Measurements from ENCODE around the gene MERTK. TPM values are rescaled to one million over a fixed set of nuclear protein-coding genes. Genes with fewer than 3 reads are reported as not detected.
"Not testable (repeated sequence)": the region's sequence is repeated elsewhere in the genome, so short reads cannot be mapped to it uniquely, and the experiment has no call there.

Gene MERTK
- total RNA-seq, 2 experiments from 2014 or later = 0.08 to 0.19 TPM

GRCh38 chr2:112065486-112065885, 167.1 kb downstream of the MERTK start:
- DNase-seq (no peak), ATAC-seq (ENCODE audit: poor library complexity) (no peak)
- no peaks in the 10 kb centered on the region for H3K27me3 ChIP-seq (ENCODE audit: control insufficient read depth in 1 of 2, insufficient read depth in 2 of 2, low read length in 2 of 2)
- no peak overlapping the region for H3K27ac ChIP-seq (ENCODE audit: low read depth in 1 of 2, low read length in 2 of 2)
- H3K9me3 ChIP-seq (ENCODE audit: control insufficient read depth in 1 of 2, insufficient read depth in 1 of 2, low read length in 2 of 2) = no peaks in the 10 kb centered on the region
- Mint-ChIP-seq H3K4me1 (ENCODE audit: low read depth) (peaks cover 51% of the 10 kb centered on the region), H3K4me3 (no peak overlapping the region), H3K9me3 (no peaks in the 10 kb centered on the region), H3K36me3 (ENCODE audit: low read depth) (peaks cover 92% of the 10 kb centered on the region), H3K27me3 (no peaks in the 10 kb centered on the region), H3K27ac (no peak overlapping the region)
- TF ChIP-seq CTCF (IDR thresholded peaks at IDR 0.05) = no peak
- no peaks in the 10 kb centered on the region for H3K4me1 ChIP-seq (ENCODE audit: insufficient read depth, low read length)
- ChIA-PET CTCF (interaction anchor here (0.7 kb wide), 1 partner anchor 1052 kb away, joined by 3 read pairs; no protein-coding TSS in a partner anchor), POLR2A (no interaction called here)
- H3K4me3 ChIP-seq (ENCODE audit: low read length) = no peak overlapping the region
- intact Hi-C loops (cut with DNase I, micrococcal nuclease) = no loop called here
- peaks cover 78% of the 10 kb centered on the region for H3K36me3 ChIP-seq (ENCODE audit: insufficient read depth, low read length)

GRCh38 chr2:112065966-112066365, 167.6 kb downstream of the MERTK start:
- ChIA-PET POLR2A (no interaction called here), CTCF (no interaction called here)
- Mint-ChIP-seq H3K4me3 (no peak overlapping the region), H3K4me1 (ENCODE audit: low read depth) (peaks cover 52% of the 10 kb centered on the region), H3K27me3 (no peaks in the 10 kb centered on the region), H3K36me3 (ENCODE audit: low read depth) (peaks cover 96% of the 10 kb centered on the region), H3K27ac (no peak overlapping the region), H3K9me3 (no peaks in the 10 kb centered on the region)
- Histone ChIP-seq H3K9me3 (ENCODE audit: control insufficient read depth in 1 of 2, insufficient read depth in 1 of 2, low read length in 2 of 2) (no peaks in the 10 kb centered on the region), H3K27me3 (ENCODE audit: control insufficient read depth in 1 of 2, insufficient read depth in 2 of 2, low read length in 2 of 2) (no peaks in the 10 kb centered on the region), H3K4me3 (ENCODE audit: low read length) (no peak overlapping the region), H3K27ac (ENCODE audit: low read depth in 1 of 2, low read length in 2 of 2) (no peak overlapping the region), H3K4me1 (ENCODE audit: insufficient read depth, low read length) (no peaks in the 10 kb centered on the region), H3K36me3 (ENCODE audit: insufficient read depth, low read length) (peaks cover 76% of the 10 kb centered on the region)
- no peak for DNase-seq
- ATAC-seq (ENCODE audit: poor library complexity) = no peak
- intact Hi-C loops (cut with DNase I, micrococcal nuclease) = no loop called here
- TF ChIP-seq CTCF (IDR thresholded peaks at IDR 0.05) = no peak

DNA sequence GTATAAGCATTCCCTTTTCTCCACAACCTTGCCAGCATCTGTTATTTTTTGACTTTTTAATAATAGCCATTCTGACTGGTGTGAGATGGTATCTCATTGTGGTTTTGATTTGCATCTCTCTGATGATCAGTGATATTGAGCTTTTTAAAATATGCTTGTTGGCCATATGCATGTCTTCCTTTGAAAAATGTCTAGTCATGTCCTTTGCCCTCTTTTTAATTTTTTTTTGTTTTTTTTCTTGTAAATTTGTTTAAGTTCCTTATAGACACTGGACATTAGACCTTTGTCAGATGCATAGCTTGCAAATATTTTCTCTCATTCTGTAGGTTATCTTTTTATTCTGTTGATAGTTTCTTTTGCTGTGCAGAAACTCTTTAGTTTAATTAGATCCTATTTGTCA, 171.4 kb downstream of the MERTK start:
- H3K36me3 ChIP-seq (ENCODE audit: insufficient read depth, low read length) = peaks cover 65% of the 10 kb centered on the region
- ATAC-seq (ENCODE audit: poor library complexity); DNase-seq; H3K27ac Mint-ChIP-seq; H3K4me3 ChIP-seq (ENCODE audit: low read length); H3K27ac ChIP-seq (ENCODE audit: low read depth in 1 of 2, low read length in 2 of 2); H3K9me3 Mint-ChIP-seq; H3K27me3 ChIP-seq (ENCODE audit: control insufficient read depth in 1 of 2, insufficient read depth in 2 of 2, low read length in 2 of 2); H3K9me3 ChIP-seq (ENCODE audit: control insufficient read depth in 1 of 2, insufficient read depth in 1 of 2, low read length in 2 of 2); intact Hi-C loops (cut with DNase I, micrococcal nuclease); H3K27me3 Mint-ChIP-seq; H3K4me1 ChIP-seq (ENCODE audit: insufficient read depth, low read length); CTCF ChIA-PET; H3K4me3 Mint-ChIP-seq: not testable (repeated sequence)
- POLR2A ChIA-PET = interaction anchor here (1.5 kb wide), 1 partner anchor 14 kb away, joined by 6 read pairs; the partner anchor contains the start of gene TMEM87B
- Mint-ChIP-seq H3K4me1 (ENCODE audit: low read depth) (peaks cover 56% of the 10 kb centered on the region), H3K36me3 (ENCODE audit: low read depth) (peaks cover 94% of the 10 kb centered on the region)

GRCh38 chr2:112073875-112074274, 175.5 kb downstream of the MERTK start:
- no peak overlapping the region for H3K4me3 Mint-ChIP-seq
- ATAC-seq (ENCODE audit: poor library complexity) (no peak), DNase-seq (no peak)
- peaks cover 52% of the 10 kb centered on the region for H3K4me1 Mint-ChIP-seq (ENCODE audit: low read depth)
- ChIA-PET POLR2A (interaction anchor here (0.6 kb wide), 1 partner anchor 27 kb away, joined by 3 read pairs; no protein-coding TSS in a partner anchor), CTCF (interaction anchor here (1.6 kb wide), 1 partner anchor 9 kb away, joined by 4 read pairs; no protein-coding TSS in a partner anchor)
- H3K27me3 ChIP-seq (ENCODE audit: control insufficient read depth in 1 of 2, insufficient read depth in 2 of 2, low read length in 2 of 2) = no peaks in the 10 kb centered on the region
- no peak overlapping the region for H3K27ac ChIP-seq (ENCODE audit: low read depth in 1 of 2, low read length in 2 of 2)
- no peaks in the 10 kb centered on the region for H3K9me3 Mint-ChIP-seq
- peaks cover 62% of the 10 kb centered on the region for H3K36me3 ChIP-seq (ENCODE audit: insufficient read depth, low read length)
- peaks cover 84% of the 10 kb centered on the region for H3K36me3 Mint-ChIP-seq (ENCODE audit: low read depth)
- intact Hi-C loops (cut with DNase I, micrococcal nuclease) = no loop called here
- TF ChIP-seq CTCF (IDR thresholded peaks at IDR 0.05) = no peak
- no peaks in the 10 kb centered on the region for H3K4me1 ChIP-seq (ENCODE audit: insufficient read depth, low read length)
- H3K9me3 ChIP-seq (ENCODE audit: control insufficient read depth in 1 of 2, insufficient read depth in 1 of 2, low read length in 2 of 2) = no peaks in the 10 kb centered on the region
- no peaks in the 10 kb centered on the region for H3K27me3 Mint-ChIP-seq
- H3K4me3 ChIP-seq (ENCODE audit: low read length) = no peak overlapping the region
- H3K27ac Mint-ChIP-seq = no peak overlapping the region

Data from CD4-positive, alpha-beta T cell (primary cell).